Right atrium auricular region (tissue), 2 donors: ENCODE measurements around the gene HHIPL2. TPM values are rescaled to one million over a fixed set of nuclear protein-coding genes. Genes with fewer than 3 reads are reported as not detected.

Experiments
- DNase-seq: peaks from one replicate; pipeline ENCODE4 v3.0.0-alpha.2; 2019; ENCODE audit warnings: low spot score
- H3K27ac ChIP-seq, 2 donors: fragments of 200-600 bp; sonication (generic); 1 replicate in 1 of 2; 2 replicates in 1 of 2; pipeline ENCODE4 v1.5.1; 2016 to 2019
- H3K27me3 ChIP-seq, 2 donors: fragments of 200-600 bp; sonication (generic); one replicate each; pipeline versions ENCODE4 v1.5.1 to v1.6.0; 2017 to 2019
- H3K36me3 ChIP-seq: fragments of 200-600 bp; sonication (generic); one replicate; pipeline ENCODE4 v1.5.1; 2016
- H3K4me1 ChIP-seq, 2 donors: fragments of 200-600 bp; sonication (generic); one replicate each; pipeline versions ENCODE4 v1.5.1 to v1.6.0; 2017 to 2019
- H3K4me3 ChIP-seq, 2 donors: fragments of 200-600 bp; sonication (generic); 1 replicate in 1 of 2; 2 replicates in 1 of 2; pipeline ENCODE4 v1.5.1; 2017 to 2019; ENCODE audit warnings: mild to moderate bottlenecking in 1 of 2, moderate library complexity in 1 of 2
- H3K9me3 ChIP-seq, 2 donors: fragments of 200-600 bp; sonication (generic); one replicate each; pipeline ENCODE4 v1.5.1; 2019
- CTCF ChIP-seq, 2 donors: fragments of 200-600 bp; sonication (generic); IDR thresholded peaks; one replicate each; pipeline ENCODE4 v1.5.1; 2019; ENCODE audit warnings: antibody characterized with exemption in 2 of 2
- total RNA-seq, 2 donors: library from RNA; depleted of rRNA; stranded (reverse); fragments of >200 nt; gene quantifications; one replicate each; pipeline ENCODE4 v1.1.0, GENCODE V29; 2016

HHIPL2 gene
- total RNA-seq, 2 donors from 2014 or later = 0.16 TPM; not detected in 1

DNA sequence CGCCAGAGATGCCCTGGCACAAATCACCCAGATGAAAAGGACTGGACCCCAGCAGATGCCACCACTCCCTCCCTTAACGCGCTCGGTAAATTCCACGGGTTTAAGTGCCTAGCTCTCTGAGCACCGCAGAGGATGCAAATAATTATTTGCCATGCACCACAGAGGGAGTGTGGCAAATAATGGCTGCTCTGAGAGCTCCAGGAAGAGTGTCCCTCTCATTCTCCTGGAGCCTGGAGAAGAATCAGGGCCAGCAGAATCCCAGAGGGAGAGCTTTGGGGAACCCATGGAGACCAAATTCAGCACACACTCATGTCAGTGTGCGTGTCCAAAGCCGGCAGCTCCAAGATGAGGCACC, 667 bp downstream of the HHIPL2 start:
- no peak for DNase-seq
- no peaks in the 10 kb centered on the region for H3K9me3 ChIP-seq
- no peak overlapping the region for H3K4me3 ChIP-seq
- TF ChIP-seq CTCF (IDR thresholded peaks at IDR 0.05) = no peak
- H3K27ac ChIP-seq = no peak overlapping the region
- H3K27me3 ChIP-seq = no peaks in the 10 kb centered on the region
- H3K36me3 ChIP-seq = no peaks in the 10 kb centered on the region
- no peaks in the 10 kb centered on the region for H3K4me1 ChIP-seq

- Histone ChIP-seq H3K9me3 (no peaks in the 10 kb centered on the region), H3K27ac (no peak overlapping the region), H3K4me3 (no peak overlapping the region), H3K4me1 (no peaks in the 10 kb centered on the region), H3K27me3 (no peaks in the 10 kb centered on the region), H3K36me3 (no peaks in the 10 kb centered on the region)
- TF ChIP-seq CTCF (IDR thresholded peaks at IDR 0.05) = no peak
- peak; percentile 71 for DNase-seq
Observed at GRCh38 chr1:222546548-222547259, 1.2 kb downstream of the HHIPL2 start.

DNA sequence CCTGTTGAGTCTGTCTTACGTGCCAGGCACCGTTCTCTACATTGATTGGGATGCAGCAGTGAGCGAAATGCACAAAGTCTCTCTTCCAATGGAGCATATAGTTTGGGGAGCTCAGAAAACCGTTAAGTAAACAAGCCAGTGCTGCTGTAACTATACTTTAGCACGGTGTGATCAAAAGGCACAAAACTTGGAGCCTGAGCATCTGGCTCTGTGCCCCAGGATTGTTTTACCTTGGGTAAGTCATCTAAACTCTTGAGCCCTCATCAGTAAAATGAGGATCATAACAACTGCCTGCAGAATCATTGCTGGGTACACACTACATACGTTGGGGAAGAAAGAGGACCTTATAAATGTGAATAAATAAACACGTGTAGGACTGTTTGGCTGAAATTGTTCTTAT, 1.8 kb downstream of the HHIPL2 start:
- H3K9me3 ChIP-seq = no peaks in the 10 kb centered on the region
- no peaks in the 10 kb centered on the region for H3K27me3 ChIP-seq
- H3K4me3 ChIP-seq = no peak overlapping the region
- H3K36me3 ChIP-seq = no peaks in the 10 kb centered on the region
- H3K27ac ChIP-seq = no peak overlapping the region
- no peak for TF ChIP-seq CTCF (IDR thresholded peaks at IDR 0.05)
- DNase-seq = no peak
- H3K4me1 ChIP-seq = no peaks in the 10 kb centered on the region

DNA sequence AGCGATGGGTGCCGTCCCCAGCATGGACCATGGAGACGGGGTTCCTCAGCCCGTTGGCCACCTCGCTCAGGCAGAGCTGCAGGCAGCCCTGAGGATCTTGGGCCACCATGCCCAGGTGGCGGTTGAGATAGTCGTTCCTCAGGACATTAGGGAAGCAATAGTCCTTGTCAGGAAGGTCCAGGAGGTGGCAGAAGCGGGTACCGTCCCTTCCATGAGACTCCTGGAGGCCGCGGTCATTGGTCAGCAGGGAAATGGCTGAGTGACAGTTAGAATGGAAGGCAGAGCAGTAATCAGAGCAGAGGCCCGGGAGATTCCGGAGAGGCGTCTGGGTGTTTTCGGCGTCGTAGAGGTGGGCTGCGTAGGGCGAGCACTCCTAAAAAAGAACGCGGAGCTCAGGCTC, 4.1 kb downstream of the HHIPL2 start:
- no peaks in the 10 kb centered on the region for H3K4me1 ChIP-seq
- no peak for TF ChIP-seq CTCF (IDR thresholded peaks at IDR 0.05)
- DNase-seq = no peak
- H3K27me3 ChIP-seq = no peaks in the 10 kb centered on the region
- H3K36me3 ChIP-seq = no peaks in the 10 kb centered on the region
- H3K9me3 ChIP-seq = no peaks in the 10 kb centered on the region
- no peak overlapping the region for H3K27ac ChIP-seq
- no peak overlapping the region for H3K4me3 ChIP-seq

DNA sequence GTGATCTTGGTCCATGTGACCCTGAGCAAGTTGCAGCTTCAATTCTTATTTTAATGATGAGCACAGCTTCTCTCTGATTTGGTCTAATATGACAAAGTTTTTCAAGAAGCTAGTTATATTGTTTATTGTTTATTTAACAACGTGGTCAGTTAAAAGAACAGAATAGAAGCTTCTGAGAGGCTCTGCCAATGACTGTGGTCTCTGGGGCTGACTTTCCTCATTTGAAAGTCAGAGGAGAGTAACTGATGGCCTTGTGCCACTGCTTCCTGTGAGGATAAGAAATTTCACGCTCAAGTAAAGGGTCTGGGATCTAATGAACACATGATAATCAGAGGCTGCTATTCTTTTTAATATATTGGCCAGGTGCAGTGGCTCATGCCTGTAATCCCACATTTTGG, 7.3 kb downstream of the HHIPL2 start:
- H3K36me3 ChIP-seq = no peaks in the 10 kb centered on the region
- DNase-seq = no peak
- H3K27me3 ChIP-seq = no peaks in the 10 kb centered on the region
- H3K9me3 ChIP-seq = no peaks in the 10 kb centered on the region
- TF ChIP-seq CTCF (IDR thresholded peaks at IDR 0.05) = no peak
- H3K4me1 ChIP-seq = no peaks in the 10 kb centered on the region
- H3K27ac ChIP-seq = no peak overlapping the region
- H3K4me3 ChIP-seq = no peak overlapping the region
